ENCODE results near the gene GRHL3.

GRHL3 gene

DNA sequence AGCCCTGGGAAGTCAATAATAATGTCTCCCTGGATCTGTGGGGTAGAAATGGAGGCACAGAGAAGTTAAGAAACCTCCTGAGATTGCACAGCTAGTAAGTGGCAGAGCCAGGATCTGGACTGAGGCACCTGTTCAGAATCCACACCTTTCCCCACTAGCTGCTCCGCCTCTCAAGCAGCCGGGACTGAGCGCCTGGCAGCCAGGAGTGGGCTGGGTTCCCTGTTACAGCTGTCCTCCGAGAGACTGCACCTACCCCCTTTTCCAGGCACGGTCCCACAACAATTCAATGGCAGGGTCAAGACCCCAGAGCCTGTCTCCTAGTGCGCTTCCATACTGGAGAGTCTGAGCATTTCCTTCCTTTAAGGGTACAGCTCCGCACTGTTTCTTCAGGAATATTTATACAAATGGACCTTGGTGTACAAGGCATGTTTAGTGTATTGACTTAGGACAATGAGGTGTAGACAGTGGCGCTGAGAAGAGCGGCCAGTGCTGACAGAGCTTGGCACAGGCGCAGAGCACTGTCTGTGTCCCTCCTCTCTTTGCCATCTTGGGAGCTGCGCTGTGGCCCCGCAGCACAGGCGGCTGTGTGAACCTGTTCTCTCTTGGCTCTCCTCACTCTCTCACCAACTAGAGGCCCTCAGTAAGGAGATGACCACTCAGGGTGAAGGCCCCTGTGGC is 24.4 kb downstream of the GRHL3 start:
- DNase-seq (ENCODE audit: low read depth in 3 of 3), result no peak

DNA sequence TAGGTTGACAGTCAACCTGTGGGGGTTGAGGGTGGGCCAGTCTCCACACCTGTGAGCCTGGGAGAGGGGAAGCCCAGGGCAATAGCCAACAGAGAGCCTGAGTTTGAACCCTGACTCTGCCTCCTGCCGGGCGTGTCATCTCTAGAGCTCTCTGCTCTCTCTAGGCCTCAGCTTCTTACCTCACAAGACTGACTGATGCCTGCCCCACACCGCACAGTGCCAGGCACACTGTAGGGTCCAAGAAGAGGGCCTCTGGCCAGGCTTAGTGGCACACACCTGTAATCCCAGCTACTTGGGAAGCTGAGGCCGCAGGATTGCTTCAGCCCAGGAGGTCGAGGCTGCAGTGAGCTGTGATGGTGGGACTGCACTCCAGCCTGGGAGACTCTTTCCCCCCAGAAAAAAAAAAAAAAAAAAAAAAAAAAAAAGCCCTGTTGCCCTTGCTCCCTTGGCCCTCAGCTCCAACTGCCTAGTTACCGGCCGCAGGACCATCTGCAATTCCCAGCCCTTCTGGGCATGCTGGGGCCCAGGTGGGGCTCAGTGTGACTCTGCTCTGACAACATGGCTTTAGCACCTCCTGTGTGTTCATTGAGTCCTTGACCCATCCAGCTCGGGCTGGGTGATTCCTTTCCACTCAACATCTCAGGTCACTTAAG is 25.1 kb downstream of the GRHL3 start:
- DNase-seq (ENCODE audit: low read depth in 3 of 3), result no peak

DNA sequence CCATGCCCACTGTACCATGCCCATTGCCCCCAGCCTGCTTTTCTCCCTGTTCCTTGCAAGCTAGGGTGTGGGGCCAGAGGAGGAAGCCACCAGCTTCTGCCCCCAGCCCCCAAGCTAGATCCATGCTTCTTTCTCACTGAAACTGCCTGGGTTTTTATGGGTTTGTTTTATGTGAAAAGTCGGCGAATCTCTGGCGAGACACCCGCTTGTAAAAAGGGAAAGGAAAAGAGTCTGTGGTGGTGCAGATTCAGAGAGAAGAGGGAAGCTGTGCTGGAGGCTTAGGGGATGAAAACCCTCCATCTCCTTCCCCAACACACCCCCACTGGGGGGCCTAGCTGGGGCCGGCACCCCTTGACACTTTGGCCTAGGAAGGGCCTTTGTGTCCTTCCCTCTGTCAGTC is 26.2 kb downstream of the GRHL3 start:
- no peak for DNase-seq (ENCODE audit: low read depth in 3 of 3)

DNA sequence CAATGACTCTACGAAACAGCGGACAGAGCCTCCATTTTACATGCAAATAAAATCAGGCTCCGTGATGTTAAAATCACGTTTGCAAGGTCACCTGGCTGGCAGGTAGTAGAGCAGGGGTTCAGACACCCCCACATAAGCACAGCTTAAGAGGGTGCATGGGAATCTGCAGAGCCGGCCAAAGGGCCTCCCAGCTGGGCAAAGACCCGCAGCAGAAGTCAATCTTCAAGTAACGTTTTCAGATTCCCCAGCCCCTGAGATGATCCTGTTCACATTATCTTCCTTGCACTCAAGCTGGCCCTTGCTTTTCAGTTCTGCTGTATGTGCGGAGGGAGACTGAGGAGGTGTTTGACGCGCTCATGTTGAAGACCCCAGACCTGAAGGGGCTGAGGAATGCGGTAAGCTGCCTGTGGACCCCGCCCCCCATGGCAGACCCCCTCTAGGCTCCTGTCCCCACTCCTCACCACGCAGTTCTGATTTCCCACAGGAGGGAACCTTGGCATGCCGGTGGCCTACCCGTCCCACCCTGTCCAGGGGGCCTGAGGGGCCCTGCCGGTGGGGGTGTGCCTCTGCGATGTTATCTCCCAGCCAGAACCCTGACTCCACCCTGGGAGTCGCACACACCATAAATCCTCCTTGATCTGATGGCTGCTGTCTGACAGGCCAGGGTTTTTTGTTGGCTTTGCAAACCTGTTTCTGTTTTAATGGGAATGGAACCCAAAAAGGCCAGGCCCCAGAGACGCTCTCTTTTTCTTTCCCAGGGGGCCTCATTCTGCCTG is 28.2 kb downstream of the GRHL3 start:
- no peak for DNase-seq (ENCODE audit: low read depth in 3 of 3)

DNA sequence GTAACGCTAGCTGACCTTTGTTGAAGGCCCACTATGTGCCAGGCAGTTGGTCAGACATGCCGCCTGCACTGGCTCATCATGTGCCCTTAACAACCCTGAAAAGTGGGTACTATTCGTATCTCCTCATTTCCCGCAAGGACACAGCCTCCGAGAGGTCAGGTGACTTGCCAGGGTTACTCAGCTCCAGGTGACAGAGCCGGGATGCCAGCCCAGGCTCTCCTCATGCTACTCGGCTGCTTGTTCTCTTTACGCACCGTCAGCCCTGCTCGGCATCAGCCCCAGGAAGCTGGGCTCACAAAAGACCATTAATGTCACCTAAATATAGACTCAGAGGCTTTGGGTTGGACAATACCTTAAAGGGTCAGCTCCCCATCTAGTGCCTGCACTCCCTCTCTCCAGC is 29.0 kb downstream of the GRHL3 start:
- DNase-seq (ENCODE audit: low read depth in 3 of 3), result no peak

DNA sequence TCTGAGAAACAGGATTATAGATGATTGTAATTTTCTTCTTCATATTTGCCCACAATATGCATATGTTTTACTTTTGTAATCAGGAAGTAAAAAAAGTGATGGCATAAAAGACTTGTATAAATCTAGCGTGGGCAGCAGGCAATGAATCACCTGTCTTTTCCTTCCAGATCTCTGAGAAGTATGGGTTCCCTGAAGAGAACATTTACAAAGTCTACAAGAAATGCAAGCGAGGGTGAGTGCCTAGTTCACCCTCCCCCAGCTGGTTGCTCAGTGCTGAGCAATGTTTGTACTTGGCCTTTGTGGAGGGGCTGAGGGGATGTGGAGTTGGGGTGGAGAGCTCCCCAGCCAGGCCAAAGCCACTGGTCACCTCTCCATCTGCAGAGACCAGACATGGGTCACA is 30.7 kb downstream of the GRHL3 start:
- peak in 2 of 3 donors; percentile 10 to 17 for DNase-seq (ENCODE audit: low read depth in 3 of 3)

DNA sequence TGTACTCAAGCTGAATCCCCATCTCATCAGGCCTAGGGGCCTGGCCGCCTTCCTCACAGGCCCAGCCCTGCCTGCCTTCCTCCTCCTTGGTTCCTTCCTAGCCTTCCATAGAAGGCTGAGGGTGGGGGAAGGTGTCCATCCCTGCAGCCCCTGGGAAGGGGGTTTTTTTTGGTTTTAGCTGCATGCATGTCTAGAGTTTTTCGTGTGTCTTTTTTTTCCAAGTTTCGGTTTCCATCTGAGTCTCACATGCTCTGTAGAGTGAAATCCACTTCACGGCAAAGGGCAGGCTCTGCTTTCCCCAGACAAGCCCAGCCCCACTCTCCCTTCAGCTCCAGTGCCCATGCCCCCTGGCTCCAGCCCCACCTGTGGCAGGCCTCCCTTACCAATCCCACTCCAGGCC is 32.1 kb downstream of the GRHL3 start:
- DNase-seq (ENCODE audit: low read depth in 3 of 3), result peak in 1 of 3 donors; percentile 25

DNA sequence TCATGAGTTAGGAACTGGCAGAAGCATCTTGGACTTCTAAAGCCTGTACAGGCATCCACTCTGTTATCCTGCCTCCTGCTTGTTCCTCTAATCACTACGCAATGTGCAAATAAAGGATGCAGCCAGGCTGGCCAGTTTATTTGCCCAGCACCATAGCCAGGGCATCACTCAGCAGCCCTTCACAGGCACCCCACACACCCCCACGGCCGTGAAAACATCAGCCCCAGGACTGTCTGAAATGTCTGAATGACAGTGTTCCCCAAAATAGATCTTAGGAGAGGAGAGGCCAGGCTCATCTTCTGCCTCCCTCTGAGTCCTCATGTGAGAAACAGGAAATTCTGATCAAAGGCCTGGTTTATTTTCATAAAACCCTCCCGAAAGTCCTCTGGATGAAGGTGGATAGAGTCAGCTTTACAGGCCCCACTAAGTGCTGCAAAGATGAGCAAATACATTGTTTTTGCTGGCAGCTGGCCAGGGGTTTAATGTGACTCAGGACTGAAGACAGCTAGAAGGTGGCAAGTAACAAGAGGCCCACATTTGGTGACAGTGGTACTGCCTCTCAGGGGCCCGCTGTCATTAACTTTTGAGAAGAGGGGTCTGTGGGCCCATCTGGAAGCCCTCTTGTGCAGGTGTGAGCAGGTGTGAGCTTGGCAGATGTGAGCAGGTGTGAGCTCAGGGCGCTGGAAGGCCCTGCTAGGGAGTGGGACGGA is 32.9 kb downstream of the GRHL3 start:
- DNase-seq (ENCODE audit: low read depth in 3 of 3), result peak; percentile 52 to 70 (median 69)

DNA sequence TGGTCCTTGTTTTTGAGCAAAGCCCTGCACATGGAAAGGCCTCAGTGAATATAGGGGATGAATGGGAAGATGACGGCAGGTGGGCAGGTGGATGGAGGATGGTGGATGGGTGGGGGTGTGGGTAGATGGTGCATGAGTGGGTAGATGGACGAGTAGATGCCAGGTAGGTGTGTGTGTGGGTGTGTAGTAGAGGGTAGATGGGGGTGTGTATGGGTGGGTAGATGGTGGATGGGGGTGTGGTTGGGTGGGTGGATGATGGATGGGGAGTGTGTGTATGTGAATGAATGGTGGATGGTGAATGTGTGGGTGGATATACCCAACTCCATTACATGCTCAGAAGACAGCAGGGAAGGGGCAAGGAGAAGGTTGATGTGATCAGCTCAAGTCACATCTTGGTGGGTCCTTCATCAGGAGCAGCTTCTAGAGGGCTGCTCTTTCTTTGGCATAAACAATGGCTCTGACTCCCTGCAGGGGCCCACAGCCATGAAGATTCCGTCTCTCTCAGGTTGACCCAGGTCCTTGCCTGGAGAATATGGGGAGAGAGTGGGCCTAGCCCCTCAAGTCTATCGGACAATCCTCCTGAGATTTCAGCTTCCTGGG is 34.2 kb downstream of the GRHL3 start:
- no peak for DNase-seq (ENCODE audit: low read depth in 3 of 3)

DNA sequence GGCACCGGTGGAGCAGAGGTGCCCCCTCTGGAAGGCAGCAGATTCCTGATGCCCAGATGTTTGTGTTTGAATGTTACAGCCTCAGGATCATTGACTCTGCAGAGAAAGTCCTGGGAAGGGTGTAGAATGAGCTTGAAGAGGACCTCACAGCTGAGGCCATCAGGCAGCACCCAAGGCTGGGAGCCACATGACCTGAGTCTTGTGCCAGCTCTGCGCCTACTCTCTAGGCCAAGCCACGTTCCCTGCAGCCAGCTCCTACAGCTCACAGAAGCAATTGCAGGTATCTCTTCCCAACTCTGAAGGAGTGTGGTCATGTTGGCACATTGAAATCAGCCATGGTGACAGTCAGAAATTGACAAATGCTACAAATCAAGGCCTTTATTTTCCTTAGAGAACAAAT is 36.3 kb downstream of the GRHL3 start:
- DNase-seq (ENCODE audit: low read depth in 3 of 3), result no peak

DNA sequence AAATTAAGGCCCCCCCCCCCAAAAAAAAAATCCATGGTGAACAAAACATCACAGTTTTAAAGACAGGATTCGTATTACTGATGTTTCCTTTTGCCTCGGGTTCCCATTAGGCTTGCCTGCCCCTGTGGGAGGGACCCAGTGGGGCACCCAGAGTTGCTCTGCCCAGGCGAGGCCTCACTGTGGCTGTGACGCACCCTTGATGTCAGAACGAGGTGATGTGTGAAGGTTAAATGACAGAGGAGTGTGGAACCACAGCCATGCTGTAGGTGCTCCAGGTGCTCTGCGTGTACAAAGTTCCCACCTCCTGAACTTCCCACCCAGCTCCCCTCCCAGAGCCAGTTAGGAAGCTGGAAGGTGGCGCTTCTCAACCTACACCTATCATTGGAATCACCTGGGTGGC is 37.9 kb downstream of the GRHL3 start:
- no peak for DNase-seq (ENCODE audit: low read depth in 3 of 3)

DNA sequence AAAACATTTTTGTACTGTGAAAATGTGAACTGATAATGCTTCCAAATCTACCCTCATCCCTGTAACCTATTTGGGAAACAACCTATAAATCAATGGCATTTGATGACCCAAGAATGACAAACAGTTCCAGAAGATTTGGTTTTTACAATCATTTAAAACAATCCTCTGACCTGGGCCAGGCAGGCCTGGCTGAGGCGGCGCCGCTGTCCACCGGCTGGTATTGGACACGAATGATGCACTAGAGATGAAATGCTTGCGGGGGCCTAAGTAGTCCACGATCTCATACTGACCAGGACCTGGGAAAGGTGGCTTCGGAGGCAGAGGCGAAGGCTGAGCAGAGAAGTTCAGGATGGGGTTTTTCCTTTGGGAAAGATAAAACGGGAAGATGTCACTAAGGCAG is 41.5 kb downstream of the GRHL3 start:
- DNase-seq (ENCODE audit: low read depth in 3 of 3), result no peak

DNA sequence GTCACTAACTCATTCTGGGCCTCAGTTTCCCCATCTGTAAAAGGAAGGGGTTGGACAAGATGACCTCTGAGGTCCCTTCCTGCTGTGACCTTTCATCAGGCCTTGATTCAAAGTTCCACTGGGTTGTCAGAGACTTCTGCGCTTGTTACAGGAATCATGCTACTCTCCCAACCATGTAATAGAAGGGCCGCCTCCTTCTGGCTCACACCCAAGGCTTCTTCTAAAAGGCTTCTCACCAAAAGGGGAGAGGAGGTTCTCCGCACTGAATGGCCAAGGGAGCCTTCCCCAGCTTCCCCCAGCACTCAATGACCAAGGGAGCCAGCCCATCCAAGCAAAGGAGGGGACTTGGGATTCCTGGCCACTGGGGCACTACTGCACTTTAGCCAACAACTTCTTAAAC is 42.7 kb downstream of the GRHL3 start:
- DNase-seq (ENCODE audit: low read depth in 3 of 3), result no peak

DNA sequence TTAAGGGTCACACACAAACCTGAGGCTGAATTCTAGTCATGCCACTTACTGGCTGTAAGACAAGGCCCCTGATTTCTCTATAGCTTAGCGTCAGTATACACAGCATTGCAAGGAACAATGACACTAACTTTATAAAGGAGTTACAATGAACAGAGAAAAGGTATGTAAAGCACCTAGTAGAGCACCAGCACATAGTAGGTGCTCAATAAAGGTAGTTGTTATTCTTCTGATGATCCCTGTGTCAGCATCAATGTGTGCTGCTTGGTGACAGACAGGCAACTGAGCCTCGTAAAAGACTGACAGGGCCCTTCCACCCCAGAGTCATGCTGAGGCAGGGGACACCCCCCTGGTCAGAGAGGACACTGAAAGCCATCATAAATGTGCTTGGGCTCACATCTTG is 43.2 kb downstream of the GRHL3 start:
- no peak for DNase-seq (ENCODE audit: low read depth in 3 of 3)

DNA sequence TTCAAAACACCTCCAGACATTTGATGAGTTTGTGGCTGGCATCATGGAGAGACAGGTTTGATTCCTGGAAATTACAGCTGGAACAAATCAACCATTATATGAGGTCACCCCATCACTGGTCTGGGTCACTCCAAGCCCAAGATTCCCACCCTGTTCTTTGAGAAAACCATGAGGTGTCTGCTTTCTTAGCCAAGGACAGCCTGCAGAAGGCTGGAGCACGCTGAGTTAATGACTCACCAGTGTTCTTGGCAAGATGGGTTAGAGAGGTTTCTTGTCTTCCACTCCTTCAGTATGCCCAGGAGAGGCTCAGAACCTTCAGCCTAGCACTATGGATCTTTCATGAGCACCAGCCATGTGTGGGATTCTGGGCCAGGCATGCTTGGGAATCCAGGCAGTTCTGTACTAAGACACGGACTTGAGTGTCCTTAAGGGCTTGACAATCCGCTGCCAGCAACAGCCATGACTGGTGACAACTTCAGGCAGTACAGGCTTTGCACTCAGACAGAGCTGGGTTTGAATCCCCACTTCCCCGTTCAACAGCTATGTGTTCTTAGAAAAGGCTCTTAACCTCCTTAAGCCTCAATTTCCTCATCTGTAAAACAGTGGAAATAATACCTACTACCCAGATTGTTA is 43.9 kb downstream of the GRHL3 start:
- DNase-seq (ENCODE audit: low read depth in 3 of 3), result no peak

DNA sequence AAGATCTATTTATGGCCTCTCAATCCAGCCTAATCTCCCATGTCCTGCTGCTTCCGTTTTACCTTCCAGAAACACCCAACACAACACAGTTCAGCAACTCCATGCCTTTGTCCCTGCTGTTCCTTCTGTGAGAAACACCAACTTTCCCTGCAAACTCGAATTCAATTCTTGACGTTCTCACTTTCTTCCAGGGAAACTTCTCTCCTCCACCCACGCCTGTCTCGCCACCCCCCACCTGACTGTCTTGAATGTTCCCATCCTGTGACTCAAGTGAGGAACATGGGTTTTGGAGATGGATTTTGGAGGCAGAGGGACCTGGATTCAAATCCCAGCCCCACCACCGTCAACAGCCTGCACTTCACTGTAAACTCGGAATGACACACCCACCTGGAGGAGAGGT is 44.8 kb downstream of the GRHL3 start:
- DNase-seq (ENCODE audit: low read depth in 3 of 3), result no peak

DNA sequence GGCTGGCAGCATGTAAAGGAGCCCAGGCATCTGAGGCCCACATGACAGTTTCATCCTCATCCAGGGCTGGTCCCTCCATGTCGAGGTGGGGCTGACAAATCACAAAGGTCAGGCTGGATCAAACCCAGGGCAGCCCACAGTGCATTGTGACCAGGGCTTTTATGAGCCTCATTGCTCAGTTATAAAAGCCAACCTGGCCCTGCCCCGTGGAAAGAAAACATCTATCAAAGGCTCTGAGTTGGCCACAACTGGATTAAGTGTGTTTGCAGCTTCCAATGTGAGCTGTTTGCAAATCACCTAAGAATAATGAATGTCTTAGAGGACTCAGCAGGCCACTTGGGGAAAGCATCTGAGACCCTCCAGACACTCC is 45.4 kb downstream of the GRHL3 start:
- no peak for DNase-seq (ENCODE audit: low read depth in 3 of 3)

DNA sequence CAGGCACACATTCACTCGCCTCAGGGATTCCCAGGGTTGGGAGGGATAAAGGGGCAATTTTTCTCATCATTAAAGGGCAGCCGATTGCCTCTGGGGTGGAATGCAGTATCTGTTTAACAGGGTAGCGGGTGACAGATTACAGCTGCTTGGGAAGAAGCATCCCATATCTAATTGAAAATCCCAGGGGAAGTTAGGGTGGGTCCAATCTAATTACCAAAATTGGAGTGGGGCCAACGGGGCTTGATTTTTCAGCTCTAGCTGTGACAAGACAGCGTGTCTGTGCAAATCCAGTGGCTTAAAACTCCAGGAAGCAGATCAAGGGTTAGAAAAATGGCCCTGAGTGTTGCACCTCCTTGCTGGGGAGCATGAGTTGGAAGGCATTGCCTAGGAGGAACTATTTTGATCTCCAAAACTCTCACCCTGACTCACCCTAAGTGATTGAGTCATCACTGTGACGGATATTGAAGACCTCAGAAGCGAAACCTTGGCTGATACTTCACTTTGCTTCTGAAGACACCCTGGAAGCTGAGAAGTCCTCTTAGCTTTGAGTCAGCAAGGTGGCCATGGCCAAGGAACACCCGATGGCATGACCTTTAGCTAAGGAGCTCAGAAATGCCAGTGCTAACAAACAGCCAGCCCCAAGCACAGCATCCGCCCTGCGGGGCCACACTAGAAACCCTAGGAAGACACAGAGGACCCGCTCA is 46.0 kb downstream of the GRHL3 start:
- peak; percentile 15 to 43 (median 37) for DNase-seq (ENCODE audit: low read depth in 3 of 3)

DNA sequence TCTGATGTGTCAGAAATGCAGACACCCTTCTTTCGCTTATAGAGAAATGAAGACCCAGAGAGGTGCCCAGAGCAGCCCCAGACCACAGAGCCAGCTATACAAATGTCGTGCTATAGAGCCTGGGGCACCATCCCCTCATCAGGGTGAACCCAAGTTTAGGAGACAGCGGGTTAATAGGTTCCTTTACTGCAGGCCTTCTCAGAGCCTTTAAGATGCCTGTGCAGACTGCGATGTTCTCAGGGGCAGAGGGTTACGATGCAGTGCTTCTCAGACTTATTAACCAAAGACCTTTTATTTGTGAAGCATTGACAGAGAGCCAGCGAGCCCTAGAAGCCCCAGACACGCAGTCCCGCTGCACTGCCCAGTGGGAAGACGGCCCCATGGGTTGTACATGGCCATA is 47.5 kb downstream of the GRHL3 start:
- no peak for DNase-seq (ENCODE audit: low read depth in 3 of 3)

DNA sequence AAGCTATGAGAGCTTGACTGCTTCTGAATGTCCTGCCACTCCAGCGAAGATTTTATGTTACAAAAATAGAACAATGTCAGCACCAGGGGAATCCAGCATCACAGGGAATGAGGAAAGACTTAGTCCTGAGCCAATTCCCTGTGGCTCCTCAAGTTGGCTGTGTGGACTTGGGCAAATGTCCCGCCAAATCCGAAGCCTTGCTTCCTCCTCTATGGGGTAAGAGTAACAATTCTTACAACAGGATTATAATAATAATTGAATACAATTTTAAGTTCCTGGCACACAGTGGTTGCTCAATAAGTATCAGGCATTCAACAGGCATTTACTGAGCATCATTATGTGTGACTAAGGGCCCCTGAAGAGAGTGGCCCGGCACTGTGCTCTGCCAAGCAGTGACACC is 50.0 kb downstream of the GRHL3 start:
- DNase-seq (ENCODE audit: low read depth in 3 of 3), result no peak

DNA sequence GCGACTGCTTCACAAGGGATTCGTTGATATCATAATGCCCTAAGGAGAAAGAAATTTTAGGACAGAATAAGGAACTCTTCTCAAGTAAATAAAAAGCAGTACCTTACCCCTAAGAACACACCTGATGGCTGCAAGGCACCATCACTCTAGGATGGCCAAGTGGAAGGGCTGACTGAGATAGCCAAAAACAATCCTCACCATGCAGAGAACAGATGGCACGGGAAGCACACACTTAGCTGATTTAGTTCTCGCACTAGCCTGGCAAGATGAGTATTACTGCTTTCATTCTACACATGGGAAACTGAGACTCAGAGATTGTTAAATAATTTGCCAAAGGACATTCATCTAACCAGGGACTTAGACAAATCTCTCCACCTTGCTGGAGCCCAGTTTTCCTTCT is 50.6 kb downstream of the GRHL3 start:
- no peak for DNase-seq (ENCODE audit: low read depth in 3 of 3)
